Measurements from ENCODE around the gene SLC25A12.

SLC25A12 gene

DNA sequence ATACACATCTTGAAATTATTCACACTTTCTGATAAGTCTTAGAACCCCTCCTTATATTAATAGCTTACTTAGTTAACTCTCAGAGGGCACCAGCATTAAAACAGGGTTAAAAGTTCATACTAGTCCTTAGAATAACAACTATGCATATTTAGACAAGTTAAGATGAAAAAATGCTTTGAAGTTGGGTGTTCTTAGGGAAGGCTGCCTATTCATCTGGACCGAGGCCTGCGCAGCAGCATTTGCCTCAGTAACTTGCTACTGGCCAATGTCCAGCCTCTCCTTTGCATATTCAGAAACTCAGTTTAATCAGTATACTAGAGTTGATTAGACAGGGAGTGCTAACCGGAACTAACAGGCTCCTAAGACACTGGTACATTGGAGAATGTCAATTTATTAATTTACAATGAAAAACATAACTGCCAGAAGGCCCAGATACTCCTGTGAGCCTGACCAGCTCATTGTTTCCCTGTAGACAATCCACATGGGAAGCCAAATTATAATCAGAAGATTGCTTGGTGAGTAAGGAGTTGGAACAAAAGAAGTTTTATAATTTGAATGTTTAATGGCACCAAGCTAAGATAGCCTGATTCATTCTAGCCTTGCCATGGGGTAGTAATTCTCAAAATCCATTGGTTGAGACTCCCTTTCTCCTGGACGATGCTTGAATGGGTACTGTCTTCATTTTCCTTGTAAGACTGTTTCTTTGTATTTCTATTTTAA, 157.9 kb downstream of the SLC25A12 start:
- TF ChIP-seq, protein P1, sequence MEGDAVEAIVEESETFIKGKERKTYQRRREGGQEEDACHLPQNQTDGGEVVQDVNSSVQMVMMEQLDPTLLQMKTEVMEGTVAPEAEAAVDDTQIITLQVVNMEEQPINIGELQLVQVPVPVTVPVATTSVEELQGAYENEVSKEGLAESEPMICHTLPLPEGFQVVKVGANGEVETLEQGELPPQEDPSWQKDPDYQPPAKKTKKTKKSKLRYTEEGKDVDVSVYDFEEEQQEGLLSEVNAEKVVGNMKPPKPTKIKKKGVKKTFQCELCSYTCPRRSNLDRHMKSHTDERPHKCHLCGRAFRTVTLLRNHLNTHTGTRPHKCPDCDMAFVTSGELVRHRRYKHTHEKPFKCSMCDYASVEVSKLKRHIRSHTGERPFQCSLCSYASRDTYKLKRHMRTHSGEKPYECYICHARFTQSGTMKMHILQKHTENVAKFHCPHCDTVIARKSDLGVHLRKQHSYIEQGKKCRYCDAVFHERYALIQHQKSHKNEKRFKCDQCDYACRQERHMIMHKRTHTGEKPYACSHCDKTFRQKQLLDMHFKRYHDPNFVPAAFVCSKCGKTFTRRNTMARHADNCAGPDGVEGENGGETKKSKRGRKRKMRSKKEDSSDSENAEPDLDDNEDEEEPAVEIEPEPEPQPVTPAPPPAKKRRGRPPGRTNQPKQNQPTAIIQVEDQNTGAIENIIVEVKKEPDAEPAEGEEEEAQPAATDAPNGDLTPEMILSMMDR (IDR thresholded peaks at IDR 0.05; ENCODE audit: low read depth, low read length, missing control alignments) = no peak
- Histone ChIP-seq H3K4me3 (ENCODE audit: low read depth, low read length) (no peak overlapping the region), H3K27me3 (replicated peaks) (no peaks in the 10 kb centered on the region), H3K36me3 (replicated peaks) (peaks cover 50% of the 10 kb centered on the region), H3K27ac (no peak overlapping the region)
- no peak for DNase-seq
- in situ Hi-C loops (cut with HindIII; ENCODE audit: low pct_ligation_motif_present, low sequenced_read_pairs) = no loop called here
